Stimulated activated effector memory CD8-positive, alpha-beta T cell treated with anti-CD3 and anti-CD28 coated beads, Interleukin-12 subunit alpha, Interleukin-12 subunit beta, amount 100 ng/mL, for 72 hours (primary cell): ENCODE results near the gene PPIAL4G.
"Not testable (repeated sequence)": the region's sequence is repeated elsewhere in the genome, so short reads cannot be mapped to it uniquely, and the experiment has no call there.

Experiments used
- ATAC-seq: fragments of 150-1000 bp; cut with Tn5 transposase; 2 replicates; pipeline ENCODE4 v1.10.0; 2021
- DNase-seq, 2 donors: peaks; one replicate each; pipeline ENCODE4 v3.0.0; 2021 to 2022; ENCODE audit warnings: low spot score in 2 of 2
- H3K27ac Mint-ChIP-seq: one replicate; pipeline ENCODE4 v1.8.0; 2022; ENCODE audit warnings: mild to moderate bottlenecking, mixed read lengths
- H3K36me3 Mint-ChIP-seq: one replicate; pipeline ENCODE4 v1.8.0; 2022; ENCODE audit warnings: mild to moderate bottlenecking, mixed read lengths
- H3K4me1 Mint-ChIP-seq: one replicate; pipeline ENCODE4 v1.8.0; 2022; ENCODE audit warnings: mixed read lengths
- H3K4me3 Mint-ChIP-seq: one replicate; pipeline ENCODE4 v1.8.0; 2022; ENCODE audit warnings: mild to moderate bottlenecking, mixed read lengths
- H3K9me3 Mint-ChIP-seq: one replicate; pipeline ENCODE4 v1.8.0; 2022; ENCODE audit warnings: mixed read lengths

Gene PPIAL4G

DNA sequence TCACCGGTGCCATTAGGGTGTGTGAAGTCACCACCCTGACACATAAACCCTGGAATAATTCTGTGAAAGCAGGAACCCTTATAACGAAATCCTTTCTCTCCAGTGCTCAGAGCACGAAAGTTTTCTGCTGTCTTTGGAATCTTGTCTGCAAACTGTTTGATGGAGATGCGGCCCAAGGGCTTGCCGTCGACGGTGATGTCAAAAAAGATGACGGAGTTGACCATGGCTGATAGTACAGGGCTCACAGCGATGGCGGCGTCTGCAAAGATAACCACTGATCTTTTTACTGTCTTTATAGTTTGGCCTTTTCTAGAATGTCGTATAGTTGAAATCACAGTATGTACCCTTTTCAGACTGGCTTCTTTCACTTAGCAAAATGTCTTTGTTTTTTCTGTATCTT, at the start of gene PPIAL4G:
Gene PPIAL4G (minus strand): TSS at position 274 of the 400 bp plus-strand sequence. CDS start 50 bp downstream, at position 224.
- H3K27ac Mint-ChIP-seq, H3K4me1 Mint-ChIP-seq, H3K36me3 Mint-ChIP-seq, DNase-seq, H3K9me3 Mint-ChIP-seq, ATAC-seq, H3K4me3 Mint-ChIP-seq: not testable (repeated sequence)

DNA sequence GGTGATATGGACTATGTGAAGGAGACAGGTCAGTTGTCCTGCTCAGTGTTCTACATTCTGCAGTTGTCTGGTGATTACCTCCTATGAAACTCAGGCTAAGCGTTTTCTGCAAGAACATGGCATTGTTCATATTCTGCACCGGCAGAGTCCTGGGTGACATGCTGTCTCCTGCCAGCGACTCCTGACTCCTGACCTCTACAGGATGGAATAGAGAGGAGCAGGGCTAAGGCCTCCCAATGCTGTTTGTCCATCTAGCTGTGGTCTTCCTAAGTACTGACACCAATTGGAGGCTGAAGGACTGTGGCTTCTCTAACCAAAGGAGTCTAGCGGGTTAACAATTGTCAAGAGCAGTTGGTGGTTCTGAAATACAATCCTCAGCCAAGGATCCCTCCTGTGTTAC, 49.1 kb upstream of the PPIAL4G start:
- peaks cover 14% of the 10 kb centered on the region for H3K36me3 Mint-ChIP-seq
- not testable (repeated sequence) for ATAC-seq, H3K27ac Mint-ChIP-seq, DNase-seq, H3K4me3 Mint-ChIP-seq, H3K9me3 Mint-ChIP-seq, H3K4me1 Mint-ChIP-seq

DNA sequence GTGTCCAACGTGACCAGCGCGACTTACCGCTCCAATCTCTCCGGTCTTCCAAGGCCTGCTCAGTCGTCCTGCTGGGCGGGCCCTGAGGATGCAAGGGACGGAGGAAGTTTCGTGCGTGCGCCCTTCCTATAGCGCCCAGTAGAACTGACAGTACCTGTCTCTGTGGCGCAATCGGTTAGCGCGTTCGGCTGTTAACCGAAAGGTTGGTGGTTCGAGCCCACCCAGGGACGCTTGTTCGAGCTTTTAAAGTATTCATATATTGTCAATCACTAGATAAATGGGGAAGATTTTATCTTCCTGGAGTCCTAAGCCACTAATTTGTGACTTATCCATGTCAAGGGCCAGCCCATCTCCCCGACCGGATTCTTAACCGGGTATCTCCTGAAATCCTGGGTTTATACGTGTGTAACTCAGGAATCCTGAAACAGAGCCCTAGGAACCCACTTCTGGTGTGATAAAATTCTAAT, 46.0 kb upstream of the PPIAL4G start:
- not testable (repeated sequence) for H3K9me3 Mint-ChIP-seq, H3K36me3 Mint-ChIP-seq, H3K4me1 Mint-ChIP-seq, ATAC-seq
- DNase-seq: peak; percentile 48 to 85
- H3K27ac Mint-ChIP-seq: peak overlapping the region; percentile 92
- H3K4me3 Mint-ChIP-seq: peak overlapping the region; percentile 56

DNA sequence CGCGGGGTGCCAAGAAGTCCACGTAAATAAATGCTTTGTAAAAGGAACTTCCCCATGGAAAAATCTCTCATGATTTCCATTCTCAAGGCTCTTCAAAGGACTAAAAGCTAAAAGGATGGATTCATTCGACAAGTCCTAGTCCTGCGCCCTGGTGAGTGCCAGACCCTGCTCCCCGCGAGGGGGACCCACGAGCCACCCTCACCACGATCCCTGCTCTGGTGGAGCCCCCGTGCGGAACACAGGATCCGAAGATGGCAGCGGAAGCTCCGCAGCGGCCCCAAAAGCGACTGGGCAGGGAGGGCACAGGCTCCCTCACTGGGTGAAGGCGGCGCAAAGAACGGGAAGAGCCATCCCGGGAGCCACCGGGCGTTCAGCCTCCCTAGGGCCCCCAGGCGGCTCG, 45.5 kb upstream of the PPIAL4G start:
- peak overlapping the region; percentile 92 for H3K27ac Mint-ChIP-seq
- H3K36me3 Mint-ChIP-seq, ATAC-seq, H3K4me1 Mint-ChIP-seq, H3K9me3 Mint-ChIP-seq, DNase-seq: not testable (repeated sequence)
- H3K4me3 Mint-ChIP-seq: peak overlapping the region; percentile 56

DNA sequence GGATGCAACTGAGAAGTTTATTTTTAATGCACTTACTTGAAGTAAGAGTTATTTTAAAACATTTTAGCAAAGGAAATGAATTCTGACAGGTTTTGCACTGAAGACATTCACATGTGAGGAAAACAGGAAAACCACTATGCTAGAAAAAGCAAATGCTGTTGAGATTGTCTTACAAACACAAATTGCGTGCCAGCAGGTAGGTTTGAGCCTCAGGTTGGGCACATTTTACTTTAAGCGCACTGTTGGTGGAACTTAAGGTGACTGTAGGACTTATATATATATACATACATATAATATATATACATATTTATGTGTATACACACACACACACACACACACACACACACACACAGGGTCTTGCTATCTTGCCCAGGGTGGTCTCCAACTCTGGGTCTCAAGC, 43.5 kb upstream of the PPIAL4G start:
- not testable (repeated sequence) for ATAC-seq, DNase-seq, H3K9me3 Mint-ChIP-seq, H3K4me3 Mint-ChIP-seq, H3K27ac Mint-ChIP-seq
- peaks cover 24% of the 10 kb centered on the region for H3K36me3 Mint-ChIP-seq
- H3K4me1 Mint-ChIP-seq: peaks cover 12% of the 10 kb centered on the region

DNA sequence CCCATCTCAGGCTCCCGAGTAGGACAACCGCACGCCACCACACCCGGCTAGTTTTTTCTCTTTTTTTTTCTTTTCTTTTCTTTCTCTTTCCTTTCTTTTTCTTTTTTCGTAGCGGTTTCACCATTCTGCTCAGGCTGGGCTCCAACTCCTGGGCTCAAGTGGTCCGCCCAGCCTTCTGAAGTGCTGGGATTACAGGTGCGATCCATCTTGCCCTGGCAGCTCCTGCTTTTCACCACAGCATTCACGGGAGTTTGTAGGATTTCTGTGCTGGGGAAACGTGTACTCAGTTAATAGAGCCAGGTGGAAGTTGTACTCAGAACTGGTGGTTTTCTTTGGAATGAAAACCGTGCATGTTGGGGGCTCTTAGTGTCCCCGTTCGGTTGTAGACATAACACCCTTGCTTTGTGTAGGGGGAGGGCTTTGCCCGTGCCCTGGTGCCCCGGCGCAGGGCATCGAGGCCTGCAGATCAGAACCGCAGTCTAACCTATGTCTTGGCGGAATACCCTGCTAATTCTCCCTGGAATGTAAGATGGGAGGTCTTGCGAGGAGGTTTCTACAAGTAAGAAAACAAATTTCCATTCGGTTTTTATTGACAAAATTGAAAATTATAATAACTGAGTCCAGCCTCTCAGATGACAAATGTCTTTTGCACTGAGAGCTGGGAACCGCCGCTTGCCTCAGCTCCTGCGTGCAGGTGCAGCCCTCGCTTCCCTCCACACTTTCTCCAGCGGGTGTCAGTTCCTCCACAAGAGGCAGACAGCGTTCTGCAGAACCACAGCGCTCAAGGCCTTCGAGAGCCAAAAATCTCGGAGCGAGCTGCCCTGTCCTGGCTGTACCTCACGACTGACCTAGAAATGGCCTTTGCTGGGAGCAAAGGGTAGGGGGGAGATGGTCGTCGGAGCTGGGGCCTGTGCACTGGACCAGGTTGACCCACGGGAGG, 40.4 kb upstream of the PPIAL4G start:
- peaks cover 16% of the 10 kb centered on the region for H3K36me3 Mint-ChIP-seq
- DNase-seq: peak in 1 of 2 donors; percentile 69
- peaks cover 12% of the 10 kb centered on the region for H3K4me1 Mint-ChIP-seq
- H3K27ac Mint-ChIP-seq: peak overlapping the region; percentile 100
- peak overlapping the region; percentile 78 for H3K4me3 Mint-ChIP-seq
- not testable (repeated sequence) for H3K9me3 Mint-ChIP-seq
- ATAC-seq: peak; percentile 49

DNA sequence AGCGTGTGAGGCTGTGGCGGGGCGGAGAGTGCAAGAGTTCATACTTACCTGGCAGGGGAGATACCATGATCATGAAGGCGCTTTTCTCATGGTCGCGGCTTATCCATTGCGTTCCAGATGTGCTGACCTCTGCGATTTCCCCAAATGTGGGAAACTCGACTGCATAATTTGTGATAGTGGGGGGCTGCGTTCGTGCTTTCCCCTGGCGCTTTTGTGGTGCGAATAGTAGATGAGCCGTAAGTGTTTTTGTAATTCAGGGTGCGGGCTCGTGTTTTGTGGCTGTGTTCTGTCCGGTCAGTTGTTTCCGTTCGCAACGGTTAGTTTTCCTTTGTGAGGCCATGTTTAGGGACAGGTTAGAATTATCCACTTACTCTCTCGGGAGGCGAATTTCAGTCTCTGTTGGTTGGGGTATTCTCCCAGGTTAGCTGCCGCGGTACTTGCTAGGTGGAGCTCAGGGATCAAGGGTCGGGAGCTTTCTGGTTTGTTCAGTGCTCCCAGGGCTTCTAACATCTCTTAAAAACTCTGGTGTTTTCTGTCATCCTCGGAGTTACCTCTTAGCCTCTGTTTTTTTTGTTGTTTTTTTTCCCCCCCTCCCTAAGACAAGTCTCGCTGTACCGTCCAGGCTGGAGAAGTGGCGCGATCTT, 39.6 kb upstream of the PPIAL4G start:
- Mint-ChIP-seq H3K27ac (peak overlapping the region; percentile 100), H3K4me1 (peaks cover 12% of the 10 kb centered on the region), H3K4me3 (peak overlapping the region; percentile 78), H3K36me3 (peaks cover 16% of the 10 kb centered on the region)
- H3K9me3 Mint-ChIP-seq: not testable (repeated sequence)
- DNase-seq: peak; percentile 69 to 95
- ATAC-seq: peak; percentile 87

DNA sequence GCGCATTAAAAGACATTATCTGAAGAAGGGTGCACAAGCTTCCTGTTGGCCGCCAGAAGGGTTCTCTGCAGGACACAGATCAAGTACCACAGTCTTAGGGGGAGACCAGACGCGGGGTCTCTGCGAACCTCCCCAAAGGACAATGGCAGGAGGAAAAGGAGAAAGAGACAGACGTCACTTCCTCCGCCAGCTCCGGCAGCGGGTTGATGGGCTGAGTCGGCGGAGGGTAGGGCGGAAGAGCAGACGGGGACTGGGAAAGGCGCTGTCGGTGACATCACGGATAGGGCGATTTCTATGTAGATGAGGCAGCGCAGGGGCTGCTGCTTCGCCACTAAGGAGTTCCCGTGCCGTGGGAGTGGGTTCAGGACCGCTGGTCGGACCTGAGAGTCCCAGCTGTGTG, 39.0 kb upstream of the PPIAL4G start:
- ATAC-seq: peak; percentile 53
- Mint-ChIP-seq H3K4me3 (peak overlapping the region; percentile 78), H3K36me3 (peaks cover 16% of the 10 kb centered on the region), H3K4me1 (peaks cover 12% of the 10 kb centered on the region), H3K27ac (peak overlapping the region; percentile 100)
- peak; percentile 60 to 86 for DNase-seq
- not testable (repeated sequence) for H3K9me3 Mint-ChIP-seq

DNA sequence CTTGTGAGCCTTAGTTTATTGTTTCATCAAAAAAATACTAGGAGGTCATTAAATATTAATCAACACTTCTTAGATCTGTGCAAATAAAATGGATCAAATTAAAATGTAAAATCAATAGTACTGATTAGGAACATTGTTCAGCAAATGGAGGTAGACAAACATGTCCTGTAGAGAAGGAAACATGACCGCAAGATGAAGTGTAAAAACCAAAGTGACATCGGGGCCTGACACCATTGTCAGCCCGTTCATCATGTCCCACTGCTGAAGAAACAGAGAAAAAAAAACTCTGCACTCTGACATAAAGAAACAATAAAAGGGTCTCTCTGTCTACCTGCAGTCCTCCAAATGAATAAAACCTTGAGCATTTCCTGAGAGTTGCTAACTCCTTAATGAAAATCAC, 31.2 kb upstream of the PPIAL4G start:
- not testable (repeated sequence) for H3K4me3 Mint-ChIP-seq, H3K27ac Mint-ChIP-seq, H3K9me3 Mint-ChIP-seq

DNA sequence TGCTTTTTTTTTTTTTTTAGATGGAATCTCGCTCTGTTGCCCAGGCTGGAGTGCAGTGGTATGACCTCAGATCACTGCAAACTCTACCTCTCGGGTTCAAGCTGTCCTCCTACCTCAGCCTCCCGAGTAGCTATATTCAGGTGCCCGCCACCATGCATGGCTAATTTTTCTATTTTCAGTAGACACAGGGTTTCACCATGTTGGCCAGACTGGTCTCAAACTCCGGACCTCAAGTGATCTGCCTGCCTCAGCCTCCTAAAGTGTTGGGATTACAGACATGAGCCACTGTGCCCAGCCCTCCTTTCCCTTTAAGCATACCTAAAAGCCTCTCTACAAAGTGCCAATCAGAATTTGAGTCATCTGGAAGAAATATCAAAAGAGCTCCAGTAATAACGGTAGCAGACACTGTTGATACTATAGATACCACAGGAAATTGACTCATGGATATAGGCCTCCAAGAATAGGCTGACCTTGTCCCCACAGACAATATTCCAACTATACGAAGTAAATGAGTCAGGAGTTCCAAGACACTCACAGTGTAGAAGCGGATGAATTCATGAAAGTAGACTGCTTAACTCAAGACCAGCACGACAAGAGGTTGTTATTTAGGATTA, 29.6 kb upstream of the PPIAL4G start:
- H3K4me3 Mint-ChIP-seq, H3K4me1 Mint-ChIP-seq, H3K27ac Mint-ChIP-seq, H3K9me3 Mint-ChIP-seq, H3K36me3 Mint-ChIP-seq: not testable (repeated sequence)
- ATAC-seq (peak; percentile 88), DNase-seq (peak in 1 of 2 donors; percentile 57)

More for the DNA sequence above, 31.2 kb upstream of the PPIAL4G start:
- H3K4me1 Mint-ChIP-seq, H3K36me3 Mint-ChIP-seq, DNase-seq, ATAC-seq: not testable (repeated sequence)

DNA sequence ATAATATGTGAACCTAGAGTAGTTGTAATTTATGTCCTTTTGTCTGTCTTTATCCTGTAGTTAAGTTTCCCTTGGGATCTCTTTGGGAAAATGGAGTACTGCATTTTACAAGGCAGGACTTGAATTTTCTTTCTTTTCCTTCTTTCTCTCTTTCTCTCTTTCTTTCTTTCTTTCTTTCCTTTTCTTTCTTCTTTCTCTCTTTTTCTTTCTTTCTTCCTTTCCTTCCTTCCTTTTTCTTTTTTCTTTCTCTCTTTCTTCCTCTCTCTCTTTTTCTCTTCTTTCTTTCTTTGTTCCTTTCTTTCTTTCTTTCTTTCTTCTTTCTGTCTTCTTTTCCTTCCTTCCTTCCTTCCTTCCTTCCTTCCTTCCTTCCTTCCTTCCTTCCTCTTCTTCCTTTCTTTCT, 10.8 kb upstream of the PPIAL4G start:
- H3K4me3 Mint-ChIP-seq, ATAC-seq, H3K9me3 Mint-ChIP-seq, H3K36me3 Mint-ChIP-seq, H3K27ac Mint-ChIP-seq, DNase-seq, H3K4me1 Mint-ChIP-seq: not testable (repeated sequence)

DNA sequence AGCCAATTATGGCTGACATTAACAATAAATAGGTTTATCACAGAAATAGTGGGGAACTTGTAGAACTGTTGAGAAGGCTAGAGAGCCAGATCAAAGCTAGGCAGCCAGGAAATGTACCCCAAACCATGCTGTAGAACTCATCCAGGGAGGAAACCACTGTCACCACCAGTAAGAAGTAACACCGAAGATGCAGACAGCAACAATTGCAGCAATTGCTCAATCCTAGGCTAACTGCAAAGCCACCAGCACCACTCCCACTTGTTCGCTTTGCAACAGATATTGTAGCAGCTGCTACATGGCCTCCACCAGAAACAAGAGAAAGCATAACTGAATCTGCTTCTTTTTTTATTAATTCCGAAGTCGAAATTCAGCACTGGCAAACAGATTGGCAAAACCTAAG, 2.0 kb downstream of the PPIAL4G start:
- not testable (repeated sequence) for H3K4me3 Mint-ChIP-seq, H3K9me3 Mint-ChIP-seq, ATAC-seq, H3K4me1 Mint-ChIP-seq, H3K36me3 Mint-ChIP-seq, DNase-seq, H3K27ac Mint-ChIP-seq

DNA sequence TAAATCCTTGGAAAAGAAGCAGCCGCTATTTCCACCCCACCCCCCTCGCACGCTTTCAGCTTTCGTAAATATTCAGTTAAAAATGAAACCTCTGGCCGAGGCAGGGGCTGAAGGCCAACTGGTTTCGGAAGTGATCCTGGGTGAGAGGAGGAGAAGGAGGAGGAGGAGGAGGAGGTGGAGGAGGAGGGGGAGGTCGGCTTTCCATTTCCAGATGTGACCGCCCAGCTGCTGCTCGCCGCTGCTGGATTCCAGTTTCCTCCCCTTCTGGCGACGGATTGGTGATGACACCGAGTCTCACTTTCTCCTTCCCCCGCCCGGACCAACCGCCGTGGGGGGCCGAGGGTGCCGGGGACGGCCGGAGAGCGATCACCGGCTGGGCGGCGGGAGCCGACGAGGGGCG, 23.4 kb downstream of the PPIAL4G start:
- DNase-seq, H3K4me1 Mint-ChIP-seq, ATAC-seq, H3K9me3 Mint-ChIP-seq, H3K27ac Mint-ChIP-seq, H3K36me3 Mint-ChIP-seq: not testable (repeated sequence)
- H3K4me3 Mint-ChIP-seq: peak overlapping the region; percentile 72

DNA sequence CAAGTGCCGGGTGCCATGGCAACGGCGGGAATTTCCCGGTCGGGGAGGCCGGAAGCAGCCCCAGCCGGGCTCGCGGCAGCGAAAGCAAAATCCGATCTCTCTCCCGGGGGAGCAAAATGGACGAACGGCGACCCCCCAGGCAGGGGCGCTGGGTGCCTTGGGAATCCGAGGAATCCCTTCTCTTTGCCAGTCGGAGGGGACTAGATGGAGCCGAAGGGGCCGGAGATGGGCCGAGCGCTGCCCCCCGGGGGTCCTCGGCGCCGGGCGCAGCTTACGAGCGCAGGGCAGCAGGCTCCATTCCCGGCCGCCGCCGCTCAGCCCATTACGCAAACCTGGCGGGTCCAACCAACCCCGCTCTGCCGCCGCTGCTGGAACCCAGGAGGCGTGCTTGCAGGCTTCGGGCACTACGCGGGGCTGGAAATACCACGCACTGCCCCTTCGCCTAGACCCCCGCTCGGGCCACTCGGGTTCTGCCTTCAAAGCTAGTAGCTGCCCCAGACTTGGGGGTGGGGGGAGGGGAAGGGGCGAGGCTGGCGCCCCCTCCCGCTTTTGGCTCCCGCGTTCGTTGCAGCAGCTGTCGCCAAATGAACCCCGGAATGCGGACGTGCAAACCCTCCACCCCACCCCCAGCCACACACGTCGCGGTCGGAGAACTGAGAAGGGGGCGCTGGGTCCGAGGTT, 24.1 kb downstream of the PPIAL4G start:
- H3K9me3 Mint-ChIP-seq, H3K36me3 Mint-ChIP-seq, H3K4me1 Mint-ChIP-seq, ATAC-seq: not testable (repeated sequence)
- peak; percentile 29 to 81 for DNase-seq
- Mint-ChIP-seq H3K27ac (peak overlapping the region; percentile 92), H3K4me3 (peak overlapping the region; percentile 72)

DNA sequence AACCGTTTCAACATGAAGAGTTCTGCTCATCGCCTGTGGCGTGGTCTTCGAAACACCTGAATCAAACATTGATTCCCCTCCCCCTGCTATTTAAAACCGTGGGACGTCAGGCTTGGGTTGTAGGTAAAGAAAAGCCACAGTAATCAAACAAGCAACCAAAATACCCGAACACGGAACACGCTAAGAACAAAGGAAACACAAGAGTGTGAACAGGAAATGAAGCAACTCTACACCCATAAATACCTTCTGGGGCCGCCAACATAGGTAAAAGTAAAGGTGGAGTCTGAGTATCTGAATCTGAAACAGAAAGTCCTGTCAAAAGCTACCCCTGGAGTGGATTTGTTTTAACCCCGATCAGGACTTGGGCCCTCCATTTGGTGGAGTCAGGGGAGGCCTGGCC, 24.7 kb downstream of the PPIAL4G start:
- ATAC-seq: not testable (repeated sequence)

More for the DNA sequence above, 24.7 kb downstream of the PPIAL4G start:
- H3K4me1 Mint-ChIP-seq, H3K36me3 Mint-ChIP-seq, H3K9me3 Mint-ChIP-seq: not testable (repeated sequence)
- peak overlapping the region; percentile 72 for H3K4me3 Mint-ChIP-seq
- peak overlapping the region; percentile 92 for H3K27ac Mint-ChIP-seq
- DNase-seq: peak in 1 of 2 donors; percentile 68
